ENCODE results near the gene MCCD1. TPM values are rescaled to one million over a fixed set of nuclear protein-coding genes. Genes with fewer than 3 reads are reported as not detected.

Gene MCCD1
- polyA plus RNA-seq, 2 of the 4 experiments (the other 2 are of a cell fraction): not detected

GRCh38 chr6:31531162-31531561 is 2.4 kb downstream of the MCCD1 start:
- no peak for ATAC-seq
- no peak for FAIRE-seq
- TF ChIP-seq RNF2 (IDR thresholded peaks at IDR 0.05; ENCODE audit: borderline replicate concordance, low read depth) (no peak), POLR2A (IDR thresholded peaks at IDR 0.05; ENCODE audit: low read length) (no peak), FOXS1 (CRISPR knock-in tag; IDR thresholded peaks at IDR 0.05) (no peak), ZC3H11A (IDR thresholded peaks at IDR 0.05) (no peak), RCOR1 (IDR thresholded peaks at IDR 0.05; ENCODE audit: low read depth, low read length) (no peak)
- Histone ChIP-seq H3K4me1 (no peaks in the 10 kb centered on the region), H3K27ac (no peak overlapping the region), H3K9me3 (no peaks in the 10 kb centered on the region), H3K4me3 (no peak overlapping the region), H3K4me2 (no peak overlapping the region)
- DNase-seq (ENCODE audit: low read depth in 1 of 2, low spot score in 1 of 2): no peak
- ChIA-PET POLR2A (interaction anchor here (1.4 kb wide), 1 partner anchor 10 kb away, joined by 6 read pairs; the partner anchor contains the start of gene DDX39B), CTCF (interaction anchor here (0.8 to 1.6 kb wide), 6 partner anchors 10 to 134 kb away, joined by 3 to 6 read pairs (median 4); partner anchors contain the start of genes ATP6V1G2 and DDX39B)
- 85% methylated on average over 7 of the region's 7 CpGs for WGBS (ENCODE audit: missing lambda C conversion rate)

- ChIA-PET POLR2A (interaction anchor here (1.4 kb wide), 1 partner anchor 9 kb away, joined by 6 read pairs; the partner anchor contains the start of gene DDX39B), CTCF (interaction anchor here (0.5 to 1.6 kb wide), 7 partner anchors 10 to 373 kb away, joined by 3 to 6 read pairs (median 3); partner anchors contain the start of genes ATP6V1G2 and DDX39B)
- no peak overlapping the region for H3K4me2 ChIP-seq
- TF ChIP-seq POLR2AphosphoS2 (conservative IDR thresholded peaks at IDR 0.05; ENCODE audit: low read length): 0 out of 2 replicates have a peak, but pooled peaks have one; percentile 1
- no peak for TF ChIP-seq REST (IDR thresholded peaks at IDR 0.05)
- no peak for TF ChIP-seq CEBPB (IDR thresholded peaks at IDR 0.05)
- no peak for TF ChIP-seq RFX5 (IDR thresholded peaks at IDR 0.05)
- H3K9me3 ChIP-seq: no peaks in the 10 kb centered on the region
- no peak for DNase-seq (ENCODE audit: low read depth in 1 of 2, low spot score in 1 of 2)
- no peak overlapping the region for H3K4me3 ChIP-seq
- no peaks in the 10 kb centered on the region for H3K4me1 ChIP-seq
- no peak for FAIRE-seq
- WGBS (ENCODE audit: missing lambda C conversion rate): 89% methylated on average over 9 of the region's 9 CpGs
- no peak for ATAC-seq
- H3K27ac ChIP-seq: no peak overlapping the region
Observed at GRCh38 chr6:31531771-31532643, 3.2 kb downstream of the MCCD1 start.

- no peak for DNase-seq (ENCODE audit: low read depth in 1 of 2, low spot score in 1 of 2)
- TF ChIP-seq CHD2 (IDR thresholded peaks at IDR 0.05; ENCODE audit: low read length, partially characterized antibody) (no peak), ATOH8 (CRISPR knock-in tag; IDR thresholded peaks at IDR 0.05; ENCODE audit: low read depth) (no peak), HES2 (IDR thresholded peaks at IDR 0.05) (no peak), HEYL (CRISPR knock-in tag; IDR thresholded peaks at IDR 0.05) (no peak), TFCP2L1 (CRISPR knock-in tag; IDR thresholded peaks at IDR 0.05) (no peak), NPAS2 (CRISPR knock-in tag; IDR thresholded peaks at IDR 0.05; ENCODE audit: borderline replicate concordance) (no peak), ZNF302 (CRISPR knock-in tag; IDR thresholded peaks at IDR 0.05) (no peak), NFE2L2 (conservative IDR thresholded peaks at IDR 0.05; ENCODE audit: low read length) (no peak), REST (IDR thresholded peaks at IDR 0.05) (no peak), POLR2AphosphoS2 (conservative IDR thresholded peaks at IDR 0.05; ENCODE audit: low read length) (no peak), KDM5A (IDR thresholded peaks at IDR 0.05) (no peak), HOXB13 (CRISPR knock-in tag; IDR thresholded peaks at IDR 0.05; ENCODE audit: low read depth) (no peak)
- POLR2A ChIA-PET: interaction anchor here (1.4 kb wide), 1 partner anchor 9 kb away, joined by 6 read pairs; the partner anchor contains the start of gene DDX39B
- CTCF ChIA-PET: interaction anchor here (1.6 kb wide), 1 partner anchor 9 kb away, joined by 6 read pairs; the partner anchor contains the start of gene DDX39B
- H3K9me3 ChIP-seq: no peaks in the 10 kb centered on the region
- H3K4me1 ChIP-seq: no peaks in the 10 kb centered on the region
- FAIRE-seq: no peak
- no peak for ATAC-seq
- H3K4me3 ChIP-seq: no peak overlapping the region
- WGBS (ENCODE audit: missing lambda C conversion rate): 72% methylated on average over 9 of the region's 9 CpGs
- H3K4me2 ChIP-seq: no peak overlapping the region
- no peak overlapping the region for H3K27ac ChIP-seq
Observed at GRCh38 chr6:31532644-31533454, 4.1 kb downstream of the MCCD1 start.

Measured in A549 (cell line).